RWPE1 (cell line): ENCODE data around the gene FAM168B.

ENCODE experiments used
- CTCF ChIA-PET: fragments of 350-600 bp; sonication (Branson Sonifier 250); formaldehyde crosslinking; extraction: SDS; loops from one replicate; lab custom pipeline; 2021; lab: Yijun Ruan, JAX
- POLR2A ChIA-PET: fragments of 400-600 bp; formaldehyde crosslinking; extraction: SDS; loops from one replicate; lab custom pipeline; 2020; ENCODE audit warnings: antibody characterized with exemption; ENCODE audit not compliant: low non-redundant PET; lab: Yijun Ruan, JAX
- DNase-seq: peaks from one replicate; pipeline ENCODE4 v3.0.0; 2012; ENCODE audit warnings: low spot score
- H3K27ac ChIP-seq: fragments of 450-650 bp; 2 replicates; pipeline ENCODE4 v1.5.1; 2017
- TF ChIP-seq, protein P1 (sequence below): fragments of 450-650 bp; conservative IDR thresholded peaks from 2 replicates; pipeline ENCODE4 v1.5.1; 2017; ENCODE audit warnings: low read depth, mild to moderate bottlenecking

FAM168B gene

GRCh38 chr2:131016826-131017741 is 76.2 kb downstream of the FAM168B start:
- POLR2A ChIA-PET: no interaction called here
- TF ChIP-seq, protein P1, sequence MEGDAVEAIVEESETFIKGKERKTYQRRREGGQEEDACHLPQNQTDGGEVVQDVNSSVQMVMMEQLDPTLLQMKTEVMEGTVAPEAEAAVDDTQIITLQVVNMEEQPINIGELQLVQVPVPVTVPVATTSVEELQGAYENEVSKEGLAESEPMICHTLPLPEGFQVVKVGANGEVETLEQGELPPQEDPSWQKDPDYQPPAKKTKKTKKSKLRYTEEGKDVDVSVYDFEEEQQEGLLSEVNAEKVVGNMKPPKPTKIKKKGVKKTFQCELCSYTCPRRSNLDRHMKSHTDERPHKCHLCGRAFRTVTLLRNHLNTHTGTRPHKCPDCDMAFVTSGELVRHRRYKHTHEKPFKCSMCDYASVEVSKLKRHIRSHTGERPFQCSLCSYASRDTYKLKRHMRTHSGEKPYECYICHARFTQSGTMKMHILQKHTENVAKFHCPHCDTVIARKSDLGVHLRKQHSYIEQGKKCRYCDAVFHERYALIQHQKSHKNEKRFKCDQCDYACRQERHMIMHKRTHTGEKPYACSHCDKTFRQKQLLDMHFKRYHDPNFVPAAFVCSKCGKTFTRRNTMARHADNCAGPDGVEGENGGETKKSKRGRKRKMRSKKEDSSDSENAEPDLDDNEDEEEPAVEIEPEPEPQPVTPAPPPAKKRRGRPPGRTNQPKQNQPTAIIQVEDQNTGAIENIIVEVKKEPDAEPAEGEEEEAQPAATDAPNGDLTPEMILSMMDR: no peak
- H3K27ac ChIP-seq: peak overlapping the region; percentile 97
- CTCF ChIA-PET: no interaction called here
- peak; percentile 98 for DNase-seq

DNA sequence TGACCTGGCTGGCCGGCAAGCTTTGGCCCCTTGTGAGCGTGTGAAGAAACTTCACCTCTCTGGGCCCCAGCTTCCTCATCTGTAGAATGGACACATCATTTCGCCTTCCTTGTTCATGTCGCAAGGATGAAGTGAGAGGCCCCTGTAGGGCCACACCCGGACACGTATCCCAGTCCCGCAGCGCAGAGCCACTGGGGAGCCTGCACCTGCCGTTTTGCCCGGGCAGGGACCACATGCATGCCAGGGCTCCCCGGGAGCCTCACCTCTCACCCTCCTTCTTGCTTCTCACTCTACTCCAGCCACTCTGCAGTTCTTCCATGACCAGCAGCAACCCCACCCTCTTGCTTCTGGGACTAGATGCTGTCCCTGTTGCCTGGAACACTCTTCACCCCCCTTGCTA is 77.5 kb downstream of the FAM168B start:
- POLR2A ChIA-PET: no interaction called here
- CTCF ChIA-PET: no interaction called here
- peak overlapping the region; percentile 97 for H3K27ac ChIP-seq
- TF ChIP-seq, protein P1: no peak
- DNase-seq: no peak

DNA sequence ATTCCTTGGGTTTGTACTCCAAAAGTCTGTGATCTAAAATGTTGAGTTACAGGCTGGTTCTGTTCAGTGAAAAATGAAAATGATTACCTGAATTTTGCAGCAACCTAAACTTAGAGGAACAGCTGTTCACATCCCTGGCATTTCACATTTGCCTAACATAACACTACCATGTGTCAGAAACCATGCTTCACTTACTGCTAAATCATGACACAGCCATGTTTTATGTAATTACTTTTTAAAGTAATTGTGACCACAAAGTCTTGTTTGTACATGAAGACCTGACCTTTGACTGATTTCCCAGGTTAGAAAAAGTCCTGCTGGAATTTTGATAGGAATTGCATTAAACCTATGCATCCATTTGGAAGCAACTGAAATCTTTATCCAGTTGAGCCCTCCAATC is 79.1 kb downstream of the FAM168B start:
- TF ChIP-seq, protein P1: no peak
- POLR2A ChIA-PET: no interaction called here
- peak; percentile 64 for DNase-seq

DNA sequence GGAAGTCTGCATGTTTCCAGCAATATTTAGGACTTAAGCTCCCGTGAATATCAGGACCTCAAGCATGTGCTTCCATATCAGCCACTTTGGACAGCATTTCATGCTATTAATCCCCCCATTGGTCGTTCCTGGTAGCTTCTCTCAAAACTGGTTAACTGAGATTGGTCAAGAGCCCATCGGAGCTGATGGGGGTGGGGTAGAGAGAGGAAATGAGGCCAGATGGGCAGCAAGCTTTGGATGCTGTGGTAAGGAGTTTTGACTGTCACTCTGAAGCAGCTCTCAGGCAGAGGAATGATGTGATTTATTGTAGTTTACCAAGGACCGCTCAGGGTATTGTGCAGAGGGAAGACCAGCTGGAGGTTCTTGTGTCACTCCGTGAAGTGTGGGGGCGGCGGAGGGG is 81.8 kb downstream of the FAM168B start:
- H3K27ac ChIP-seq: peak overlapping the region; percentile 83
- POLR2A ChIA-PET: no interaction called here
- TF ChIP-seq, protein P1: no peak
- CTCF ChIA-PET: interaction anchor here (0.7 kb wide), 1 partner anchor 97 kb away, joined by 4 read pairs; no protein-coding TSS in a partner anchor
- DNase-seq: no peak

More for the DNA sequence above, 79.1 kb downstream of the FAM168B start:
- CTCF ChIA-PET: no interaction called here
- H3K27ac ChIP-seq: peak overlapping the region; percentile 97; the same call in 1 of the 2 replicates

DNA sequence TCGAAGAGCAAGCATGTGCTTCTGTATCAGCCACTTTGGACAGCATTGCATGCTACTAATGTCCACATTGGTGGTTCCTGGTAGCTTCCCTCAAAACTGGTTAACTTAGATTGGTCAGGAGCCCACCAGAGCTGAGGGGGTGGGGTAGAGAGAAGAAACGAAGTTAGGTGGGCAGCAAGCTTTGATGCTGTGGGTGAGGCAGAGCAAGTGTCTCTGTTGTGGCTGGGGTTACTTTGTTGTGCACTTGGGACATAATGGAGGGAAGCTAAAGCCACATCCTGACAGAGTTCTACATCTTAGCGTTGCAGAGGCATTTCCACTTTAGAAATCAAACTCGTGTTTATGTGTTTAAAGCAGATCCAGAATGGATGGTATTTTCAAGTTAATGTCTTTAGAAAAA is 82.7 kb downstream of the FAM168B start:
- POLR2A ChIA-PET: no interaction called here
- TF ChIP-seq, protein P1: no peak
- CTCF ChIA-PET: no interaction called here

DNA sequence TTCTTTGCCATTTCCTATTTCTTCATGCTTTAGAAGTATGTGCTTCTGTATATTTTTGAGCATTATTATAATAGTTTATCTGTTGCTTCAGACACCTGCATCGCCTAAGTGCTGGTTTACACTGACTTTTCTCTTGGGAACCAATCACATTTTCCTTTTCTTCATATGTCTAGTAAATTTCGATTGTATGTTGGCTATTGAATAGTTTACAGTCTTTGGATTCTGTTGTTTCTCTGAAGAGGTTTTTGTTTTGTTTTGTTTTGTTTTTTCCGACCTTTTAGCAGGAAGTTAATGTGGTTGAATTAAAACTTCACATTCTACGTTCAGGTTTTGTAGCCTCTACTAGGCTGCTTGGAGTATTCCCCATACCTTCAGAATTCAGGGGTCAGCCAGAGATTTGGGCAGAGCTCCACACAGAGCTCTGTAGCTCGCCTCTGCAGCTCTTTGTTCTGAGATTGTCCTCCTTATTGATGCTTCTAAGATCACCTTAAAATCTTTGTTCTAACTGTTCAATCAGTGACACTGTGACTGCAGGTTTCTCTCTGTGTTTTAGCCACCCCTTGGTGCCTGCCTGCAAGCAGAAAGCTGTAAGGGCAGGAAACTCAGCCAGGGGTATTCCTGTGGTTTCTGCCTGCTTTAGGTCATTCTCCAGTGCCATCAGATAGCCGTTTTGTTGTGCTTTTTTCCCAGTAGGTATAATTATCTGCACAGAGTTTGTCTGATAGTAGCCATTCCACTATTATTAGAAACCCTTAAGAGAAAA is 83.4 kb downstream of the FAM168B start:
- POLR2A ChIA-PET: no interaction called here
- CTCF ChIA-PET: no interaction called here
- no peak for DNase-seq
- TF ChIP-seq, protein P1: no peak
- no peak overlapping the region for H3K27ac ChIP-seq

More for the DNA sequence above, 82.7 kb downstream of the FAM168B start:
- no peak overlapping the region for H3K27ac ChIP-seq
- no peak for DNase-seq
